ENCODE measurements around the gene ST3GAL3. TPM values are rescaled to one million over a fixed set of nuclear protein-coding genes. Genes with fewer than 3 reads are reported as not detected.

Gene ST3GAL3
- total RNA-seq, 2 donors from 2014 or later: 26.3 to 36.0 TPM

DNA sequence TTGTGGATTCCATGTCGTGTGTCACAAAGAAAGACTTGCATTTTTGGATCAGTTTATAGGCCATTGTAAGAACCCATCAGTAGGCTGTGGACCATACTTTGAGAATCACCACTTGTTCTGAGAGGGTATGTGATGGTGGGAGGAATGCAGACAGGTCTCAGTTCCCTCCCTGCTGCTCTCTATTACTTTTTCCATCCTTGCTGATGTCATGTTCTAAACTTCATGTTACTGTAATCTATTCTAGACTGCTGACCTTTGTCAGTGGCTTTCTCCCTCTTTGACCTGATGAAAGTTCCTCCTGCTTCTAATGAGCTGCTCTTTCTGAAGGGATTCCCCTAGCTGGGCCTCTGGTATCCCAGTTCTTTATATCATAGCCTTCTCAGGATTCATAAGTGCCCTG, 46.1 kb downstream of the ST3GAL3 start:
- H3K27ac ChIP-seq: no peak overlapping the region
- H3K27me3 ChIP-seq (replicated peaks; ENCODE audit: insufficient read depth): no peaks in the 10 kb centered on the region
- H3K9me3 ChIP-seq: no peaks in the 10 kb centered on the region
- H3K4me3 ChIP-seq: no peak overlapping the region
- peaks cover 4% of the 10 kb centered on the region for H3K36me3 ChIP-seq
- DNase-seq (ENCODE audit: low spot score) (no peak), ATAC-seq (ENCODE audit: insufficient number of reproducible peaks, low FRiP score, low read depth) (no peak)
- no peaks in the 10 kb centered on the region for H3K4me1 ChIP-seq (ENCODE audit: control insufficient read depth in 1 of 2, low read depth in 2 of 2)
- TF ChIP-seq, protein P1, sequence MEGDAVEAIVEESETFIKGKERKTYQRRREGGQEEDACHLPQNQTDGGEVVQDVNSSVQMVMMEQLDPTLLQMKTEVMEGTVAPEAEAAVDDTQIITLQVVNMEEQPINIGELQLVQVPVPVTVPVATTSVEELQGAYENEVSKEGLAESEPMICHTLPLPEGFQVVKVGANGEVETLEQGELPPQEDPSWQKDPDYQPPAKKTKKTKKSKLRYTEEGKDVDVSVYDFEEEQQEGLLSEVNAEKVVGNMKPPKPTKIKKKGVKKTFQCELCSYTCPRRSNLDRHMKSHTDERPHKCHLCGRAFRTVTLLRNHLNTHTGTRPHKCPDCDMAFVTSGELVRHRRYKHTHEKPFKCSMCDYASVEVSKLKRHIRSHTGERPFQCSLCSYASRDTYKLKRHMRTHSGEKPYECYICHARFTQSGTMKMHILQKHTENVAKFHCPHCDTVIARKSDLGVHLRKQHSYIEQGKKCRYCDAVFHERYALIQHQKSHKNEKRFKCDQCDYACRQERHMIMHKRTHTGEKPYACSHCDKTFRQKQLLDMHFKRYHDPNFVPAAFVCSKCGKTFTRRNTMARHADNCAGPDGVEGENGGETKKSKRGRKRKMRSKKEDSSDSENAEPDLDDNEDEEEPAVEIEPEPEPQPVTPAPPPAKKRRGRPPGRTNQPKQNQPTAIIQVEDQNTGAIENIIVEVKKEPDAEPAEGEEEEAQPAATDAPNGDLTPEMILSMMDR (IDR thresholded peaks at IDR 0.05): no peak

DNA sequence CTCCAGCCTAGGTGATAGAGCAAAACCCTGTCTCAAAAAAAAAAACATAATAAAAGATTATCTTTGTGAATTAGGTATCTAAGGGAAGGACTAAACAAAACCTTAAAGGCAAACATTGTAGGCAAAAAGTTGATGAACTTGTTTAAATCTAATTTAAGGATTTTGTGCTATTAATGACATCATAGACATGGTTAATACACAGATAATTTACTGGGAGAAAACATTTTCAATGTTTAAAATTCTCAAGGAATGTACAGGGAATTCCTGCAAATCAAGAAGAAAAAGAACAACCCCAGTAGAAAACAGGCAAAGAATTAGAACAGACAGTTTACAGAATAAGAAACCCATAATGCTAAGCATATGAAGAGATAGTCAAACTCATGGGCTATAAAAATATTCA, 47.6 kb downstream of the ST3GAL3 start:
- ATAC-seq (ENCODE audit: insufficient number of reproducible peaks, low FRiP score, low read depth): no peak
- no peaks in the 10 kb centered on the region for H3K9me3 ChIP-seq

DNA sequence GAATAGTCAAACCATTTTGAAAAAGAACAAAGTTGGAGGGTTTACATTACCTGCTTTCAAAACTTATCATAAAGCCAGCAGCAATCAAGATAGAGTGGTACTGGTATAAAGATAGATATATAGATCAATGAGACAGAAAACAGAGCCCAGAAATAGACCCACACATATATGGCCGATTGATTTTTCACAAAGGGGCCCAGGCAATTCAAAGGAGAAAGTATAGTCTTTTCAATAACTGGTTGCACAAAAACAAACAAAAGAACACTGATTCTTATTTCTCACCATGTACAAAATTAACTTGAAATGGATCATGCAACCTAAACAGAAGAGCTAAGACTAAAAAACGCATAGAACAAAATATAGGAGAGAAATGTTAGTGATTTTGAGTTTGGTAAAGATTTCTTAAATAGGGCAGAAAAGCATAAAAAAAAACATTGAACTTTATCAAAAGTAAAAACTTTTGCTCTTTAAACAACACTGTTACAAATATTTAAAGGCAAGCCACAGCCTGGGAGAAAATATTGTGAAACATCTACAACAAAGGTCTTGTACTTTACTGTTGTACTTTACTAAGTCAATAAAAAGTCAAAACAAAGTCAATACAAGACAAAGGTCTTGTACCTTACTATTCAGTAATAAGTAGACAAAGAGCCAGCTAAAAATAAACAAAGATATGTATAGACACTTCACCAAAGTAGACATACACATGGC, 50.2 kb downstream of the ST3GAL3 start:
- Histone ChIP-seq H3K36me3 (peaks cover 4% of the 10 kb centered on the region), H3K9me3 (no peaks in the 10 kb centered on the region), H3K27ac (no peak overlapping the region), H3K4me1 (ENCODE audit: control insufficient read depth in 1 of 2, low read depth in 2 of 2) (no peaks in the 10 kb centered on the region), H3K27me3 (replicated peaks; ENCODE audit: insufficient read depth) (no peaks in the 10 kb centered on the region), H3K4me3 (no peak overlapping the region)
- DNase-seq (ENCODE audit: low spot score): no peak
- ATAC-seq (ENCODE audit: insufficient number of reproducible peaks, low FRiP score, low read depth): no peak
- TF ChIP-seq, protein P1 (IDR thresholded peaks at IDR 0.05): no peak

More for the DNA sequence above, 47.6 kb downstream of the ST3GAL3 start:
- no peak for DNase-seq (ENCODE audit: low spot score)
- TF ChIP-seq, protein P1 (IDR thresholded peaks at IDR 0.05): no peak
- H3K36me3 ChIP-seq: peaks cover 4% of the 10 kb centered on the region
- no peak overlapping the region for H3K27ac ChIP-seq
- no peaks in the 10 kb centered on the region for H3K4me1 ChIP-seq (ENCODE audit: control insufficient read depth in 1 of 2, low read depth in 2 of 2)
- no peak overlapping the region for H3K4me3 ChIP-seq
- H3K27me3 ChIP-seq (replicated peaks; ENCODE audit: insufficient read depth): no peaks in the 10 kb centered on the region

DNA sequence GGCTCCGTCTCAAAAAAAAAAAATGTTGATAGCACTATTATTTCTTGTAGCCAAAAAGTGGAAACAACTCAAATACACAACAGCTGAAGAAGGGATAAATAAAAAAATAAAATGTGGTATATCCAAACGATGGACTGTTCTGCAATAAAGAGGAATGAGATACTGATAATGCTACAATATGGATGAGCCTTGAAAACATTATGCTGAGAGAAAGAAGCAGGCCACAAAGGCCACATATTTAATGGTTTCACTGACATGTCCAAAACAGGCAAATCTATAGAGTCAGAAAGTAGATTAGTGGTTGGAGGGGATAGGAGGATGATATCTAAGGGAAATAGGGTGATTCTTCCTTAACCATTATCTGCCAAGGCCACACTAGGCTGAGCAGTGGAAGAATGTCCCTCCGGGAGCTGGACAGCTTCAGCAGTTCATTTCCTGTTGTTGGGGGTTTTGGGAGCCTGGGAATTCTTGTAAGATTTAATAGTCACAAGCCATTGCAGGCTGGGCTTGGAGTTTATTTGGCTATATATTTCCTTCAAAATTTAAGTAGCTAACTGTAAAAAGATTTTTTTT, 53.5 kb downstream of the ST3GAL3 start:
- DNase-seq (ENCODE audit: low spot score) (no peak), ATAC-seq (ENCODE audit: insufficient number of reproducible peaks, low FRiP score, low read depth) (no peak)
- no peaks in the 10 kb centered on the region for H3K36me3 ChIP-seq
- H3K27me3 ChIP-seq (replicated peaks; ENCODE audit: insufficient read depth): no peaks in the 10 kb centered on the region
- H3K27ac ChIP-seq: no peak overlapping the region
- no peak overlapping the region for H3K4me3 ChIP-seq
- no peaks in the 10 kb centered on the region for H3K9me3 ChIP-seq
- TF ChIP-seq, protein P1 (IDR thresholded peaks at IDR 0.05): no peak
- H3K4me1 ChIP-seq (ENCODE audit: control insufficient read depth in 1 of 2, low read depth in 2 of 2): peaks cover 3 to 5% of the 10 kb centered on the region in 2 donors

DNA sequence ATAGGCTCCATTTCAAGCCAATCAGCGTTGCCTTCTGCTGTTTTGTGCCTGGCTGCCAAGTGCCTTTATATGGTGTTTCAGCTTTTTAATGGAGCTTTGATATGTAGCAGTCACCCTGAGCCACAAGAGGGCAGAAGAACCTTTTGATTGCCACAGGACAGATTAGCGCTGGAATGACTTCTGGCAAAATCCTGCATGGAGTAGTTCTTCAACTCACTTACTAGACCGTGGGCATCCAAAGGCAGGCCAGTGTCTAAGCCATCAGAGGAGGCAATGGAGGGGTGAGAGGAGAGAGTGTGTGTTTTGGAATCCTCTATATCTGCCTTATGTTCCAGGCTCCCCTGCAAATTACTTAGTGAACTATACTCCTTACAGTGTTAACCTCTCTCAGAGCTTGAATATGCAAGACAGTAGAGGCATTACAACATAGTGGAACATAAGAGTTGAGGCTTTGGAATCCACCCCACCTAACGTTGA, 56.2 kb downstream of the ST3GAL3 start:
- Histone ChIP-seq H3K27me3 (replicated peaks; ENCODE audit: insufficient read depth) (no peaks in the 10 kb centered on the region), H3K27ac (no peak overlapping the region), H3K4me3 (no peak overlapping the region), H3K36me3 (no peaks in the 10 kb centered on the region), H3K9me3 (no peaks in the 10 kb centered on the region), H3K4me1 (ENCODE audit: control insufficient read depth in 1 of 2, low read depth in 2 of 2) (peaks cover 3 to 5% of the 10 kb centered on the region in 2 donors)
- DNase-seq (ENCODE audit: low spot score) (peak; percentile 56), ATAC-seq (ENCODE audit: insufficient number of reproducible peaks, low FRiP score, low read depth) (peak; percentile 96)
- TF ChIP-seq, protein P1 (IDR thresholded peaks at IDR 0.05): peak; percentile 79

Measured in thoracic aorta (tissue), 2 donors.